ENCODE measurements around the gene FUOM. TPM values are rescaled to one million over a fixed set of nuclear protein-coding genes. Genes with fewer than 3 reads are reported as not detected.

FUOM gene
- total RNA-seq, 1 donor from 2014 or later, result 42.6 TPM

DNA sequence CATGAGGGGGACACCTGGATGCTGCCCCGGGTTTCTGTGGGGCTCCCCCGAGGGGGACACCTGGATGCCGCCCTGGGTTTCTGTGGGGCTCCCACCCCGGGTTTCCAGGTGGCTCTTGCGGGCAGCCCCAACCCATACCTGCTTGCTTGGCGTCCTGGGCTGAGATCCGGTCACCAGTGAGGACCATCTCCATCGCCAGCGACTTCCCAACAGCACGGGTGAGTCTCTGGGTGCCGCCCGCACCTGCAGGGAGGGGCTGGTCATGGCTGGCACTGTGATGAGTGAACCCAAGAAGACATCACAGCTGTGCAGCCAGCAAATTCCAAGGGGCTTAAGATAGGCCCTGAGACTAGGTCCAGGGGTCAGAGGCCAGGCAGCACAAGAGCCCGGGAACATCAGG lies 8.9 kb upstream of the FUOM start:
- Mint-ChIP-seq H3K27me3 (ENCODE audit: low read depth) (no peaks in the 10 kb centered on the region), H3K9me3 (no peaks in the 10 kb centered on the region), H3K36me3 (peaks cover 25% of the 10 kb centered on the region), H3K27ac (no peak overlapping the region), H3K4me1 (peaks cover 5% of the 10 kb centered on the region), H3K4me3 (no peak overlapping the region)
- no peak for DNase-seq (ENCODE audit: low spot score in 2 of 2, unreplicated experiment in 2 of 2)
- TF ChIP-seq, protein P1, sequence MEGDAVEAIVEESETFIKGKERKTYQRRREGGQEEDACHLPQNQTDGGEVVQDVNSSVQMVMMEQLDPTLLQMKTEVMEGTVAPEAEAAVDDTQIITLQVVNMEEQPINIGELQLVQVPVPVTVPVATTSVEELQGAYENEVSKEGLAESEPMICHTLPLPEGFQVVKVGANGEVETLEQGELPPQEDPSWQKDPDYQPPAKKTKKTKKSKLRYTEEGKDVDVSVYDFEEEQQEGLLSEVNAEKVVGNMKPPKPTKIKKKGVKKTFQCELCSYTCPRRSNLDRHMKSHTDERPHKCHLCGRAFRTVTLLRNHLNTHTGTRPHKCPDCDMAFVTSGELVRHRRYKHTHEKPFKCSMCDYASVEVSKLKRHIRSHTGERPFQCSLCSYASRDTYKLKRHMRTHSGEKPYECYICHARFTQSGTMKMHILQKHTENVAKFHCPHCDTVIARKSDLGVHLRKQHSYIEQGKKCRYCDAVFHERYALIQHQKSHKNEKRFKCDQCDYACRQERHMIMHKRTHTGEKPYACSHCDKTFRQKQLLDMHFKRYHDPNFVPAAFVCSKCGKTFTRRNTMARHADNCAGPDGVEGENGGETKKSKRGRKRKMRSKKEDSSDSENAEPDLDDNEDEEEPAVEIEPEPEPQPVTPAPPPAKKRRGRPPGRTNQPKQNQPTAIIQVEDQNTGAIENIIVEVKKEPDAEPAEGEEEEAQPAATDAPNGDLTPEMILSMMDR (IDR thresholded peaks at IDR 0.05; ENCODE audit: unreplicated experiment), result no peak

DNA sequence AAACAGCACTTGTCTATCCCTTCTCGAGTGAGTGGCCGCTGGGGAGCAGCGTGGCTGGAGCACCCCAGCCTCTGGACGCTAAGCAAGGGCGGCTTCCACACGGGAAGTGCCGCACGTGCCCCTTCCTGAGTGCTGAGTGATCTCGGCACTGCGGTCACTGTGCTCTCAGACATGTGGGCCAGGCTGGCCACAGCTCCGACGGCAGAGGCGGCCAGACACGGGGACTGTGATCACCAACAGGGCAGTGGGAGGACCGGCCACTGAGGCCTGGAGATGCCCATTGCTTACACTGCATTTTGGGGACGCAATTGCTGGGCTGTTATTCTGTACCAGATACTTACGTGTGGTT lies 8.3 kb upstream of the FUOM start:
- peaks cover 30% of the 10 kb centered on the region for H3K36me3 Mint-ChIP-seq
- no peak for DNase-seq (ENCODE audit: low spot score in 2 of 2, unreplicated experiment in 2 of 2)
- H3K27ac Mint-ChIP-seq, result no peak overlapping the region
- H3K27me3 Mint-ChIP-seq (ENCODE audit: low read depth), result no peaks in the 10 kb centered on the region
- H3K4me1 Mint-ChIP-seq, result peaks cover 5% of the 10 kb centered on the region
- no peak overlapping the region for H3K4me3 Mint-ChIP-seq
- H3K9me3 Mint-ChIP-seq, result no peaks in the 10 kb centered on the region
- TF ChIP-seq, protein P1 (IDR thresholded peaks at IDR 0.05; ENCODE audit: unreplicated experiment), result no peak

DNA sequence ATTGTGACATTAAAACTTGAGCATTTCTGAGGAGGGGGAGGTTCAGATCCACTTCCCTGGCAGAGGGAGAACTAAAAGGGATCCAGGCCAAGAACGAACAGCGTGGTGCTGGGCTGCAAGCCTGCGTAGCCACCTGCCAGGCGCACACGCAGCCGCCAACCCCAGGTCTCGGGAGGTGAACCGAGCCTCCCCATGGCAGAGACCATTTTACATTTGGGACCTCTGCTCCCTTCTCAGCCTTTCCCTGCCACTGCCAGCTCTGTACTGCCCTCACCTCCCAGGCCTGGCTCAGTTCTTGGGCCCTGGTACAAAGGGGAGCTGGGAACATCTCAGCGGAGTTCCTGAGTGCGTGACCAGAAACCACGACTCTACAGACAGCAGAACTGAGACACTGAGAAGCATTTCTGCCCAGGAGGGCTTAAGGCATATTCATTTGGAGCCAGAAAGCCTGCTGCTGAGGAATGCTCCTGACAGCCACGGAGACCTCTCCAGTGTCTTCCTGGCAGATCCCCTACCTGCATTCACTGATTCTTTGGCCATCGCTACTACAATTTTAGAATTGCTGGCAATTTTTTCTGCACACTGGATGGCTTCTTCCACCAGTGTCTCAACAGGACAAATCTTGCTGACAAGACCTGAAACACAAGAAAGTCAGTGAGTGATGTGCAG lies 7.8 kb upstream of the FUOM start:
- Mint-ChIP-seq H3K36me3 (peaks cover 30% of the 10 kb centered on the region), H3K4me1 (peaks cover 6% of the 10 kb centered on the region), H3K27me3 (ENCODE audit: low read depth) (no peaks in the 10 kb centered on the region), H3K4me3 (no peak overlapping the region), H3K9me3 (no peaks in the 10 kb centered on the region), H3K27ac (no peak overlapping the region)
- TF ChIP-seq, protein P1 (IDR thresholded peaks at IDR 0.05; ENCODE audit: unreplicated experiment), result no peak
- no peak for DNase-seq (ENCODE audit: low spot score in 2 of 2, unreplicated experiment in 2 of 2)

DNA sequence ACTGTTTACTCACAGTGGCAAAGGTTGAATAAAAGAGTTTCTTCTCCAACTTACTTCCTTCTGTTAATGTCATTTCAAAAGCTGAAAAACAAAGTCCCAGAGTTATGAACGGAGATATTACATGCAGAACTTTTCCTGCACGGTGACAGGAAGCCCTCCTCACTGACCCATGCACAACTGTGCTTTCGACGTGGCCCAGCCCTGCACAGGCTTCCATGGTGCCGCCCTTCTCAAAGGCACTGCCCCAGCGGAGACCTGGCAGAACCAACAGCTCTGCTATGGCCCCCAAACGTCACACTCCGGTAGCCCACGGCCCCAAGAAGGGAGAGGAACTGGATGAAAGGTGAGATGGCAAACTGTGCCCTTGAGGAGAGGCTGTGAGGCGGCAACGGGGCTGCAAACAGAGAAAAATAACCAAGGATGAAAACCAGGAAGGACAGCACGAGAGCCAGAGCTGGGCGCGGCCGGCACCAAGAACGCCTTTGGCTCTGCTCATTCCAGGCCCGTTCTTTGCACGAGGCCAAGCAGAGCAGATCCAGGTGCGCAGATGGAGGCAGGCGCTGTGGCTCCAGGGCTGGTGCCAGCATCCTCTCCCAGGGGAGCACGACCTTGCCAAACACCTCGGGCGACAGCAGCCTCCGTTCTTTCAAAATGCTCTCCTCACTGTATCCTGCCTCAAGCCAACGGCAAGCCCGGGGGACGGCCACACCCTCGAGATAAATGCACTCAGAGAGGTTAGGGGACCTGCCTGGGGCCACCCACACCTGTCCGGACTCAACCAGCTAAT lies 7.0 kb upstream of the FUOM start:
- Mint-ChIP-seq H3K27ac (peak overlapping the region; percentile 49), H3K36me3 (peaks cover 26% of the 10 kb centered on the region)

DNA sequence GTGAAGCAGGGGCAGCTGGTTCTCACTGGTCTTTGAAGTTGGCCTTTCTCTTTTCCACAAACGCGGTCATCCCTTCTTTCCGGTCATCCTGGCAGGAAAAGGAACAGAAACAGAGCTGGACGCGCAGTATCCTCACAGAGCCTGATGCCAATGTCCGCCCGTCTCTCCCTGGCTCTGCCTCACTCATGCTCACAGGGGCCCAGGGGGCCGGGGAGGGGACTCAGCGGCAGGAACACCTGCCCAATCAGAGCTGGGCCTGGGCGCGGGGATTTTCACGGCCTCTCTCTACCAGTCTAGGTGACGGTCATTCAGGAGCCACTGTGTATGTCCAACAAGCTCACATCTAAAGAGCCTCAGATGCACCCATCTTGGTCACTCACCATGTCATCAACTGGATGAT lies 5.0 kb upstream of the FUOM start:
- no peaks in the 10 kb centered on the region for H3K9me3 Mint-ChIP-seq
- DNase-seq (ENCODE audit: low spot score in 2 of 2, unreplicated experiment in 2 of 2), result no peak
- peaks cover 20% of the 10 kb centered on the region for H3K36me3 Mint-ChIP-seq
- no peaks in the 10 kb centered on the region for H3K27me3 Mint-ChIP-seq (ENCODE audit: low read depth)
- TF ChIP-seq, protein P1 (IDR thresholded peaks at IDR 0.05; ENCODE audit: unreplicated experiment), result no peak
- peaks cover 22% of the 10 kb centered on the region for H3K4me1 Mint-ChIP-seq
- no peak overlapping the region for H3K27ac Mint-ChIP-seq
- H3K4me3 Mint-ChIP-seq, result no peak overlapping the region

More for the DNA sequence above, 7.0 kb upstream of the FUOM start:
- no peak overlapping the region for H3K4me3 Mint-ChIP-seq
- no peaks in the 10 kb centered on the region for H3K9me3 Mint-ChIP-seq
- TF ChIP-seq, protein P1 (IDR thresholded peaks at IDR 0.05; ENCODE audit: unreplicated experiment), result no peak
- DNase-seq (ENCODE audit: low spot score in 2 of 2, unreplicated experiment in 2 of 2), result no peak
- H3K4me1 Mint-ChIP-seq, result peaks cover 13% of the 10 kb centered on the region
- H3K27me3 Mint-ChIP-seq (ENCODE audit: low read depth), result no peaks in the 10 kb centered on the region

All from mesothelial cell of epicardium (in vitro differentiated cells).